HG02840 (cell line): Measurements from ENCODE around the gene BFSP2.

ENCODE experiments used
- ATAC-seq: cut with Tn5 transposase; IDR thresholded peaks from one replicate; pipeline ENCODE4 v1.9.1; 2021; ENCODE audit warnings: mild to moderate bottlenecking, moderate library complexity, moderate number of reproducible peaks; ENCODE audit not compliant: unreplicated experiment, low FRiP score

Gene BFSP2

DNA sequence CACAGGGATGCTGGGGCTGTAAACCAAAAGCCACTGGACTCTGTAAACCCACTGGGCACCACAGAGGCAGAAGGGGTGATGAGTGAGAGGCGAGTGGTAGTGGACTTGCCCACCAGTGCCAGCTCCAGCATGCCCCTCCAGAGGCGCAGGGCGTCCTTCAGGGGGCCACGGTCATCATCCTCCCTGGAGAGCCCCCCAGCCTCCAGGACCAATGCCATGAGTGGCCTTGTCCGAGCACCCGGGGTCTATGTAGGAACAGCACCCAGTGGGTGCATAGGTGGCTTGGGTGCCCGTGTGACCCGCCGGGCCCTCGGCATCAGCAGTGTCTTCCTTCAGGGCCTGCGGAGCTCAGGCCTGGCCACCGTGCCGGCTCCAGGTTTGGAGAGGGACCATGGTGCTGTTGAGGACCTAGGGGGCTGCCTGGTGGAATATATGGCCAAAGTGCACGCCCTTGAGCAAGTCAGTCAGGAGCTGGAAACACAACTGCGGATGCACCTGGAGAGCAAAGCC is at the start of gene BFSP2:
Gene BFSP2, plus strand, starts transcription at position 51 of the 510 bp plus-strand sequence. Its CDS starts 28 bp downstream, at position 79.
- no peak for ATAC-seq

- no peak for ATAC-seq
Observed at GRCh38 chr3:133354721-133355120, 45.1 kb upstream of the BFSP2 start.

DNA sequence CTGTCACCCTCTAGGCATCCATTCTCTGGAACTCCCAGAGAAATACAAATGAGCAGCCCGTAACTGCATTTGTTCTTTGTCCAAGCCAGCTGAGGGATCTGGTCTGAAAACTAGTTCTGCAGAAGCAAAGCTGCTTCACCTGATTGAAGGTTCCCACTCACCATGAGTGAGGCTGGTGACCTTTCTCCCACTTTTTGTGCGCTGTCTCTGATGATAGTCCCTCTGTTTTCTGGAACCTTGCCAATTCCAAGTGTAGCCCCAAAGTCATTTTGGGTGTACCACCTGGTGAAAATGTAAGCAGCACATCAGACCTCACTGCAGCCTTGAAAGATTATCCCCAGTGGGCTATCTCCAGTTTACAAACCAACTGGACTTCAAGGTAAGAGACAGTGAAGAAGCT is 39.4 kb upstream of the BFSP2 start:
- no peak for ATAC-seq

- ATAC-seq, result no peak
Observed at GRCh38 chr3:133361011-133361410, 38.8 kb upstream of the BFSP2 start.

GRCh38 chr3:133361435-133361834 is 38.4 kb upstream of the BFSP2 start:
- no peak for ATAC-seq

DNA sequence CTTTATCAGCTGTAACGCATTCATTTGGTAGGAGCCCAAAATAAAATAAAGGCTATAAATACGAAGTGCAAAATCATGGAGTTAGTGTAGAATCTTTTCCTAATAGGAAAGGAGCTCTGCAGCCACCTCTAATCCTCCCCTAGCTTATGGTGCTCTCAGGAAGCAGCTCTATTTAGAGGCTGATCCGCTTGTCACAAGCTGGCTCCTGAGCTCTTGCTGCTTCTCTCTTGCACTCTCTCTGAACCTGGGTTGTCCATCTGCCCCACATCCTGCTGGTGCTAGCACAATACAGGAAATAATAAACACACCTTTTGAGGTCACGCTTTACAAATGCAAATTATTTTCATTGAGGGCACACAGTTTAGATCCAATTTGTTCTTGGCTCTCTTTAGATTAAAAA is 37.3 kb upstream of the BFSP2 start:
- no peak for ATAC-seq

- no peak for ATAC-seq
Observed at GRCh38 chr3:133364704-133365103, 35.2 kb upstream of the BFSP2 start.

GRCh38 chr3:133366921-133367320 is 32.9 kb upstream of the BFSP2 start:
- ATAC-seq, result no peak

GRCh38 chr3:133367403-133367802 is 32.5 kb upstream of the BFSP2 start:
- no peak for ATAC-seq

GRCh38 chr3:133367956-133368355 is 31.9 kb upstream of the BFSP2 start:
- ATAC-seq, result no peak

DNA sequence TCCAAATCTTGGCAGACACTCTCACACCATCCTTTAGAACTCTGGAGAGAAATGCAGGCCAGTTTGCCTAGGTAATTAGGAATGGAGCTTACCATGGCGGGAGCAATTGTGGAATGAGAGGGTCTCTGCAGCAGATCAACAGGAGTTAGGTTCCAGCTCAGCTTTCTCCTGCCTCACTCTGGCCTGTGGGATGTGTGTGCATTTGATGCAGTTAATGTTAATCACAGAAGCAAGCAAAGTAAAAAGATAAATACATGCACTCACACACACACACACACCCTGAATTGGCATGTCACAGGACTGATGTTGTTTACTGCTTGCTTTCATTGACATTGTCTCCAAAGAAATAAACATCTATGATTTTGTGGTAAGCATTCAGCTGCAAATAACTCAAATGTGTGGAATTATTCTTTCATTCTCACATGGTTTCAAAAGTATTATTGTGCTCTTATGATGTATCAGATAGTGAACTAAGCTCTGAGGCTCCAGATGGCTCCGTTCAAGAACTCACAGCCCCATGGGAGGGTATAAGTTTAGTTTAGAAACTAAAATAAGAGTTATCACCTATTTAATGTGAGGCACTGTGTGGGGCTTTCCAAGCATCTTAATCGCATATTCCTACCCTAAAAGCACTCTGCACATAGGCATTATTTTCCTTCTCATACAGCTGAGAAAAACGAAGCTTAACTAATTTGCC is 31.3 kb upstream of the BFSP2 start:
- no peak for ATAC-seq

DNA sequence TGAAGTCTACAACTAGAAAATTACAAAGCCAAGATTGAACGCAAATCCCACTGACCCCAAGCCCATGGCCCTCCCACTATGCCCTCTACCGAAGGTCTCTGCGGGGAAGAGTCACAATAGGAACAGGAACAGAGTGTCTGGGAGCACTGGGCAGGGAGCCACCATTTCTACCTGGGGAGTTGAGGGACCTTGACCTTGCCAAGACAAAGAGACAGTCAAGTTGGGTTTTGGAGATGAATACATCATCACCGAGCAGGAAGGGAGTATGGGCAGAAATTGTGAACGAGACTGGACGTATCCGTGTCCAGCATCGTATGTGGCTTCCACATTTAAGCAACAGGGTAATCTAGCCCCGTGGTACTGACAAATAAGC is 30.8 kb upstream of the BFSP2 start:
- no peak for ATAC-seq

DNA sequence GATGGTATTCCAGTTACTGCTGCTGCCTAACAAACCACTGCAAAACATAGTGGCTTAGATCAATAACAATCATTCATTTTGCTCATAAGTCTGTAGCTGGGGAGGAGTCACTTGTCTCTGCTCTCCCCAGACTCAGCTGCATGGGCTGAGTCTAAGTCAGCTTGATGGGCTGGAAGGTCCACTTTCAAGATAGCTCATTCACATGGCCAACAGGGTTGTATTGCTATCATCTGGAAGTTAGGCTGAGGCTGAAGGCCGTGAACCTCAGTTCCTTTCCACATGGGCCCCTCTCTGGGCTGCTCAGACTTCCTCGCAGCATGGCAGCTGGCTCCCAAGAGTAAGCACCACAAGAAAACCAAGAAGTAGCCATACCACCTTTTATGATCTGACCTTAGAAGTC is 28.7 kb upstream of the BFSP2 start:
- ATAC-seq, result no peak

- ATAC-seq, result no peak
Observed at GRCh38 chr3:133371676-133372075, 28.2 kb upstream of the BFSP2 start.

DNA sequence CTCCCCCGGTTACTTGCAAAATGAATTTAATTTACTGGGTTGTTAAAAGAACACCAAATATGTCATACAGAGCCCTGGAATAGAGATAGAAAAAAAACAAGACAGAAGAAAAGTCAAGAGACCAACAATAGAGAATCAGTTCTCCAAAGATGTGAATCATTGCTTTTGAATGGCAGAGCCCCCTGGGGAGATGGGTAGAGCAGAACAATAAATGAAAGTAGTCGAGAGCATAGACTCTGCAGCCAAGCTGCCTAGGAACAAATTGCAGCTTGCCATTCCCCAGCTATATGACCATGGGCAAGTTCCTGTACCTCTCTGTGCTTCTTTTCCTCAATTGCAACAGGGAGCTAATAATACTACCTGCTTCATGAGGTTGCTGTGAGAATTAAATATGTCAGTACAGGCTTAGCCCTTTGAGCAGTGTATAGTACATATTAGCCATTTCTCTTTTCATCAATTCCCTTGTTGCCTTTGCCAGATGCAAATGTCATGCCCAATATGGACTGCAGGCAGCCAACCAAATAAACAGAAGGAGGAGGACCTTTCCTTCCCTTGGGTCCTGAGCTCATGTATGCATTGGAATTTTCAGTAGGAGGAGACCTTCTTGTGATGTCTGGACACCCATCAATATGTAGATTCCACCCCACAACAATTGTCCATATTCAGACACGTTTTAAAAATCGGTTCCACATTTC is 25.0 kb upstream of the BFSP2 start:
- no peak for ATAC-seq

GRCh38 chr3:133375403-133375745 is 24.5 kb upstream of the BFSP2 start:
- no peak for ATAC-seq

GRCh38 chr3:133376810-133377209 is 23.0 kb upstream of the BFSP2 start:
- ATAC-seq, result no peak

GRCh38 chr3:133377396-133377795 is 22.5 kb upstream of the BFSP2 start:
- ATAC-seq, result no peak

DNA sequence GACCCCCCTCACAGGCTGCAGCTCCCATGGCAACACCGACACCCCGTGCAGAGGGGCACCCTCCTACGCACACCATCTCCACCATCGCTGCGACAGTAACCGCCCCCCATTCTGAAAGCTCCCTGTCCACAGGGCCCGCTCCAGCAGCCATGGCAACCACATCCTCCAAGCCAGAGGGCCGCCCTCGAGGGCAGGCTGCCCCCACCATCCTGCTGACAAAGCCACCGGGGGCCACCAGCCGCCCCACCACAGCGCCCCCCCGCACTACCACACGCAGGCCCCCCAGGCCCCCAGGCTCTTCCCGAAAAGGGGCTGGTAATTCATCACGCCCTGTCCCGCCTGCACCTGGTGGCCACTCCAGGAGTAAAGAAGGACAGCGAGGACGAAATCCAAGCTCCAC is 19.9 kb upstream of the BFSP2 start:
- ATAC-seq, result no peak

- ATAC-seq, result no peak
Observed at GRCh38 chr3:133380481-133381225, 19.2 kb upstream of the BFSP2 start.

DNA sequence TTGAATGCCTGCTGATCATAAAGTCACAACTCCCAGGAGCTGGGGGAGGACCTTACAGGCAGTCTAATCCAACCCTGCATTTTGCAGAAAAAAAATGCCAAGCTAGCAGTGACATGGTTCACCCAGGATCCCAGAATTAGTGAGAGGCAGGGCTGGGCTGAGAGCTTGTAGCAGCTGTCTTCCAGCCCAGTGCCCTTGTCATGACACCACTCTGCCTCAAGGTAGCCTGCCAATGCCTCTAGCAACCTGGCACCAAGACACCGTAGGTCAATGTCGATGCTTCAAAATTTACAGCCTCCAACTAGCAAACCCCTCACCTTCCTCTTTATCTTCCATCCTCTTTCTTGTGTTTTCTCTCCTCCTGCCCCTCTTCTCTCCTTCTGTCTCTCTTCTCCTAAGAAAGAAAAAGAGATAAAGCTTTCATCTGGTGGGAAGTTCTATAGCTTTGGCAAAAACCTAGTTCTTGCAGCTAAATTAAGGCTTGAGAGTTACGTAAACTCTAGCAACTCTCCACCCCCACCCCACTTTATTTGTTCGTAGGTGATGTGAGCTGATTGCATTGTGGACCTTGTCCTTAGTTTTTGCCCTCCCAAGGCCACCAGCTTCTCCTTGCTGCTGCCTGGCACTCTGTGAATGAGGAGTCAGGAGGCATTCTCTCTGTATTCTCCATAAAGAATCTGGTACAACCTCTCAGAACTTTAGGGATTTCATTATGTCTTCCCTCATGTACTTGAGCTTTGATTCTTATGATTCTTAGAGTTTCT is 18.3 kb upstream of the BFSP2 start:
- ATAC-seq, result no peak
